CD4-positive, alpha-beta T cell treated with Interleukin-6 at 100 ng/mL for 8 hours (primary cell): ENCODE results near the gene NT5C3A.
"Not testable (repeated sequence)": the region's sequence is repeated elsewhere in the genome, so short reads cannot be mapped to it uniquely, and the experiment has no call there.

Experiments used
- DNase-seq: peaks from one replicate; pipeline ENCODE4 v3.0.0-alpha.2; 2020; ENCODE audit warnings: mixed read lengths, low spot score

The NT5C3A gene

DNA sequence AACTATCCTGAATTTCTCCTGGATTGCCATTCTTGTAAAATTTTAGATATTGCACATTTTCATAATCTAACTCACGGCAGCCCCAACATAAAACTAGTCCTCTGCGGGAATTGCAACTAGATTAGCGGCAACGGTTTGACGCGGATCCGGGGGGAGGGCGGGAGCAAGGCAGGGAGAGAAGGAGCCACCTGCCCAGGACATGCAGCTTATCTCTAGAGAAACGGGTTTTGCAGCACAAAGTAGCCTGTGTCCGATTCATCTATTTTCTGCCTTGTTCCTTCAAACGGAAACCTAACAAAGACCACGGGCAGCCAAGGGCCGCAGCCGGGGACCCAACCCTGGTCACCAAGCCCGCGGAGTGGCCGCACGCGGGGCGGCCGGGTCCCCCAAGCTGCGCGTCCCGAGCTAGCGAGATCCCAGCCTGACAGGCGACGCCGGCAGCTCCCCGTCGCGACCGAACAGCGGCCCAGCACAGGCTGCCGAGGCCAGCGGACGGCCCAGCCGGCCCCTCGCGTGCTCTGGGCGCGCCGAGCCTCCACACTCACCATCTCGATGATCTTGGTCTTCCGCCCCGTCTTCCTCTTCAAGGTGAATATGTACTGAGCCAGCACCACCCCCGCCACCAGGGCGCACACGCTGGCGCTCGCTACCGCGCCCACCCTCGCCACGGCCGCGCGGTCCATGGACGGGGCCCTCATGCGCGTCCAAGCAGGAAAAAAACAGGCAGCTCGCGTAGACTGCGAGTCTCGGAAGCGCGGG is at the start of gene NT5C3A:
NT5C3A (minus strand) TSS at position 754 of the 759 bp plus-strand sequence; CDS start at position 683, 71 bp downstream.
- DNase-seq: no peak

DNA sequence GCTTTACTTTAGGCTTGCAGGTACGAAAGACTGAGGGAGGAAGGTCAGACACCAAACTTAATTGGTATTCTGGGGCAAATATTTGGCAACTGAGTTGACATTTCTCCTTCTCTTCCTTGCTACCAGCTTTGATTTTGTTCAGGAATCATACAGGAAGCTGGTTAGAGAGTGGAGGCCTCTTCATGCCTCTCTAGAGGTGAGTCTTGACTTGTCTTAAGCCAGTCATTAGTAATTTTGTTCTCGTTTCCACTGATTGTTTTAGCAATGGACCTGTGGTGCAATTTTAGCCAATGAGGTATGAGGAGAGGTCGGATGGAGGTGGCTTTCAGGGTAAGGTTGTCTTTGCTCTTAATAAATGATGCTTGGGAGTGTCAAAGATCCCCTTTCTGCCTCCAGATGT is 49.0 kb upstream of the NT5C3A start:
- DNase-seq: no peak

DNA sequence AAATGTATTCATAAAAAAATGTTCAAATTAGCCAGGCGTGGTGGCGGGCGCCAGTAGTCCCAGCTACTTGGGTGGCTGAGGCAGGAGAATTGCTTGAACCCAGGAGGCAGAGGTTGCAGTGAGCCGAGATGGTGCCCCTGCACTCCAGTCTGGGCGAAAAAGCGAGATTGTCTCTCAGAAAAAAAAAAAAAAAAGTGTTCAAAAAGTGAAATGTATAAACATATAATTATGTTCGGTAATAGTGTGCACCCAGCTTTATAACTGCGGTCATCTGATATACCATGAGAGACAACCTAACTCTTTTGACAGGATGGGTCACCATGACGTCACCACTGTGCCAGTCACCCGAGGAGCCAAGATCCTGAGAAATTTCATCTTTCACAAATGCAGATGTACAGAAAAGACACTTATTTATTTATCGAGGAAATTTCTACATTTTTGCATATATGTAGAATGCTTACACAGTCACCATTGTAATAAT is 47.2 kb upstream of the NT5C3A start:
- no peak for DNase-seq

DNA sequence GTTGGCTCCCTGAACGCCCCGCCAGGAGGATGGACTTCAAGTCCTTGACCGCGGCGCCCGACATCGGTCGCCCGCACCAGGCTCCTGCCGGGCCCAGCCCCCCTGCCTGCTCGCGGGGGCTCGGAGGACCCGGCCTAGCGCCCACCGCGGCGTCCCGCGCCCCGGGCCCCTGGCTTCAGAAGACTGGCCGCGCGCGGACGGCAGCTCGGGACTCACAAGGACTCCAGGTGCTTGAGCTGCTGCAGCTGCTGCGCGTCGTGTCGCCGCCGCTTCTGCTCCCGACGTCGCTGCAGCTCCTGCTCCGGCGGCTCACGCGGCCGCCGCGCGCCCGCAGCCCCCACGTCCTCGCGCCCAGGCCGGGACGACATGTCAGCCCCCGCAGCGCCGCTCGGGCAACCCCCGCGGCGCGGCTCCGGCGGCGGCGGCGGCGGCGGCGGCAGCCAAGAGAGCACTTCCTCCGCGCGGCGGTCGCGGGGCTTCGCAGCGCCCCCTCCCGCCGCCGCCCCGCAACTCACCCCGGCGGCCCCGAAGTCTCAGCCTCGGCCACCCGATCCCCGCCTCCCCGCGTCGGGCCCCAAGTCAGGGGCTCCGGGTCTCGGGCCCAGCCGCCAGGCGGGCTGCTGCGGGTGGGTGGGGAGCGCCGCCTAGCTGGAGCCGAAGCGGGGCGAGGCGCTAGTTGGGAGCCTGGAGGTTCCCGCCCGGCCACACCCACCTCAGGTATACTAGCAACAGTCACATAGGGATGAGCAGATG is 46.6 kb upstream of the NT5C3A start, which contains the start of gene RP9:
RP9 (minus strand) TSS at position 400 of the 753 bp plus-strand sequence; CDS start at position 368, 32 bp downstream.
- peak; percentile 69 for DNase-seq

DNA sequence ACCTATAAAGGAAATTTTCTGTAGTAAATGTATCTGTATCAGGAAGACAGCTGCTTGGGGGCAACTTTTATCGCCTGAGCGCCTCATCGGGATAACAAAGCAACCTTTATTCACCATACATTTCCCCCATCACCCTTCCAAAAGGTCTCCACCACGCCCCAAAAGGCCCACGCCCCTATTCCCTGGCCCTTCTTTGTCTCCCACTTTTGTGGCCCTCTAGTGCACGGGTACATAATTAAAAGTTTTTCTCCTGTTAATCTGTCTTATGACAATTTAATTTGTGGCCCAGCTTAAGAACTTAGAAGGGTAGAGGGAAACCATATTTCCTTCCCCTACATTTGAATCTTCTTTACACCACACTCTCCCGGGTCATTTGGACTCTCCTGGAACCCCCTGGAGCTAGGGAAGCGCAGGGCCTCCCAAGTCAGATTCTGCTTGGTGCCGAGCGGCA is 46.0 kb upstream of the NT5C3A start:
- DNase-seq: no peak

DNA sequence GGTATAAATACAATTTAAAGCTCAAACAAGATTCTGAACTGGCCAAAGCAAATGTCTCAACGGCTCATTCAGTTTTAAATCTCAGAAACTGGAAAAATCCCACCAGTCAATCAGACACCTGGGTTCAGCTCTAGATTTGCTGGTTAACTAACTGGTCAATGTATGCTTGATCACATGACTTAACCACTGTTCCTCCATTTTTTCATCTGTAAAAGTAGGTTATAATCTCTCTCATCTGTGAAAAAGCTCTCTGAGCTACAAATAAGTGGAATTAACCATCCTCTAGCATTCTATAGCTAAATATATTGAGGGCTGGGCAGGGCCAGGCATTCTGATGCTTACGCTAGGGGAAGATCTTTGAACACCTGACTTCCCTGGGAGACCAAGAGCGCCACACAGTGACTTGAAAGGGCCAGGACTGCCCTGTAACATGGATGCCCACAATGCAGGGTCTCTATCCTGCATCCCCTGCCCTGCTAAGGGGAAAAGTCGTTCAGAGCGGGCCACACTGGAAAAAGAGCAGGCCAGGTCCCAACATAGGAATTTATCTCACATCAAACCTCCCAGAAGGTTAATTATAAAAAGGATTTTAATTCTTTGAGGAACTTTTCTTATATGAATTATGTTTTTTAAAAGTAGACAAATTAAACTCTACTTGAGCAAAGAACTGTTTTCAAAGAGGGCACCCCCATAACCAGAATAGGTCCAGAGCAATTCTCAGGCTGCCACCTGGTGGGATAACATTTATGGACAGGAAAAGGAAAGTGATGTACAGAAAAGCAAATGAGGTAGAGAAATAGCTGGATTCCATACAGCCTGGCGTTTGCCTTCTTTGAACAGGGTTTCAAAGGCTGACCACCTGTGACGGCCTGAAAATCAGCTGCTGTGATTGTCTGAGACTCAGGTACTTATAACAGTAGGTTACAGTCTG is 44.8 kb upstream of the NT5C3A start:
- DNase-seq: peak; percentile 41

DNA sequence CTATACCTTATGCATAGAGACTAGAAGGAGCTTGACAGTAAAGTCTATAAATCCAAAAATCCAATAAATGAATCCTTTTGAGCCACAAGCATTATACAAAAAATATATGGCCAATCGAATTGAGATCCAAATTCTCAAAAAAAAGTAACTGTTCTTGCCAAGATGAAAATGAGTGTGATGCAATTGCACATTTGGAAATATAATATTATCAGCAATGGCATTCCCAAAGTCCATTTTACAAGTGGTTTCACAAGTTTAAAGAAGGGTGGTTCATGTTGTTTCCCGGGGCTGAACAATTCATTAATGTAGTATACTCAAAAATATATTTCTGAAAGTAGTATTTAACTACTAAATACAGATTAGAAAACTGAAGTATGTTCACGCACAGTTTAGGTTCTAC is 39.3 kb upstream of the NT5C3A start:
- DNase-seq: no peak

DNA sequence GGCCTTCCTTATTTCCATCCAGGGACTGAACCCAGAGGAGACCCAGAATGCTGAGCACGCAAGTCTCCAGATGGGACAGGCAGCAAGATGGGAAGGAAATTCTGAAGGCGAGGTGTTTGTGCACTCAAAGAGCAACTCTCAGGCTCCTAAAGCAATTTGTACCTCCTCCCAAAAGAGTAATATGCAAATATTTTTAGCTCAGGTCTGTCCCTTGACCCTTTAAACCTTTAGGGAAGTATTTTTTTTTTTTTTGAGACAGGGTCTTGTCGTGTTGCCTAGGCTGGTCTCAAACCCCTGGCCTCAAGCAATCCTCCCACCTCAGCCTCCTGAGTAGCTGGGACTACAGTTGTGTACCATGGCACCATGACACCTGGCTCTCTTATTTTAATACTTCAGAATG is 38.2 kb upstream of the NT5C3A start:
- DNase-seq: no peak

DNA sequence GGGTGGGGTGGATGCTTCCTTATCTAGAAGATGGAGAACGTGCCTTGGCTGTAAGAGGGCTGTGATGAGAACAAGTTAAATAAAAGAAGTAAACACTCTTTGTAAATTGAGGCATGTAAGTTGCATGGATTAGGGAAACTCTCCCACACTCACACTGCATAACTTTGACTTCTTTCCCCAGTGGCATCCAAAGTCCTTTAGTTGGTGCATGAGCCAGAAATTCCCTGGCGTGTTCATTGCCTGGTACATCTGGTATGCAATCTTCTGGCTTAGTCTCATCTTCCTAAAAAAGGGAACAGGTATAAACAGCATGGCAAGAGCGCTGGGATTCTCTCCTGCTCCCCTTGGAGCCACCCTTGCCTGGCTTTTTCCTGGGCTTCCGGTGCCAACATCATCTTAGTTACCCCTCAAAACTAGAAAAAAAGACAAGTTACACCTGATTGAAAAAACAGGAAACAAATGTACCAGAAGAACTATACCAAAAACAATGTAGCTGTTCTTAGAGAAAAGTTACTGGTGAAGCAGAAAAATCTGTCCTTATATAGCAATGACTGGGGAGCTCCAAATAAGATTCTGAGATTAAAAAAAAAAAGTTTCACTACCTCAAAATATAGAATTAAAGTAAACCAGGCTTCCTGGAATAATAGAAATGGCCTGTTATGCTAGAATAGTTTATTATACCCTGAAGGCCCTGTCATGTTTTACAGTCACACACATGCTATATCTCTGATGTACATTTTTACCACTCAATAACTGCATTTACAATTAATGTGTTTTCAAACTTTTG is 36.8 kb upstream of the NT5C3A start:
- no peak for DNase-seq

DNA sequence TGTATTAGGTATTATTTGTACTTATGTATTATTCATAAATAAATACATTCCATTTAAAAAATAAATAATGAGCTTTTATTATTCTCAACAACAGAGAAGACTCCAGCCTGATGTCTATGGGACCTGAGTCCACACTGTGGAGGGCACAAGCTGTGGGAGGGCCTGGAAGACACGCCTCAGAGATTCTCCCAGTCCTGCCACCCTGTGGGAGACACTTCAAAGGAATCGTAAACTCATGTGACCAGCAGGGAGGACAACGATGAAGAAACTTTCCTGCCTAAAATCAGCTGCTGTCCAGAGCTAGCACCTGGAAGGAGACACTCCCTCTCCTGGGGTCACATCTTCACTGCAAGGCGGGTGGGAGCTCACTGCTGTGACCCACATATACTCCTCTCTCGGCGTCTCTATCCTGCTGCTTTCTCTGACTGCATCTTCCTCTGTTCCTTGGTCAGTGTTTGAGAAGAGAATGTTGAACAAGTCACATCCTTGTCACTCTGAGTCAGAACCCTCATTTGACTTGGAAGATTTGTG is 32.2 kb upstream of the NT5C3A start:
- DNase-seq: not testable (repeated sequence)

DNA sequence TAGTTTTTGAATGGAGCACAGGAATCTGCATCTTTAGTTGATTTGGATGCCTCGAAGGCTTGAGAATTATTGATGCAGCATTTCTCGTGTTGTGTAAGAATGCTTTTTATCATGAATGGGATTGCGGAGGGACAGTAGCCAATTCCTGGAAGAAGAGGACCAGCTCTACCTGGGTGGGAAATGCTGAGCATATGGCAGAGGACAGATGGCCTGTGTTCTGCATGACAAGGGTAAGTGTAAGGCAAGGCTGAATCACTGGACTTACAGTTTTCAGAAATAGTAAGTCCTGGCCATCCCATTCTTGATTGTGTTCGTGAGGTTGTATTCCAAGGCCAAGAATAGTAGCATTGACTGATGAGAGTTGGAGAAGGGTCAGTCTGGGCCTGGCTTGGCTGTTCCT is 30.7 kb upstream of the NT5C3A start:
- no peak for DNase-seq

DNA sequence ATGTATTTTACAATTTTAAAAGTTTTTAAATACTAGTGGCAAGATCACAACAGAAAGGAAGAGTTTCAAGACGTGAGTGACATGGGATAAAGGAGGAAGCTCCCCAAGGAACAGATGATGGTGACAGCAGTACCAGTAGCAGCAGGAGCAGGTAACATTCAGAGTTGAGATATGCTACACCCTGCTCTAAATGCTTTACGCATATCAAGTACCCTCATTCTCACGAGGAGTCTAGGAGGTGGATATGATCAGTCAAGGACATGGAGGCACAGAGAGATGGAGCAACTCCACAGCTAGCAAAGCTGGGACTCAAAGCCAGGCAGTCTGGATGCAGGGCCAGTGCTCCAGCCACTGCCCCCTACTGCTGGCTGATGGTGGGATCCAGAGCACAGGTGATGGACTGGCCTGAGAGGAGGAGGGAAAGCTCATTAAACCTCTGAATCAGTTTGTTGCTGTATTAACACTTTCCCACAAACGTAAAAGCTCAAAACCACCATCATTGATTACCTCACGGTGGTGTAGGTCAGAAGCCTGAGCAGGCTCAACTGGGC is 29.1 kb upstream of the NT5C3A start:
- no peak for DNase-seq

DNA sequence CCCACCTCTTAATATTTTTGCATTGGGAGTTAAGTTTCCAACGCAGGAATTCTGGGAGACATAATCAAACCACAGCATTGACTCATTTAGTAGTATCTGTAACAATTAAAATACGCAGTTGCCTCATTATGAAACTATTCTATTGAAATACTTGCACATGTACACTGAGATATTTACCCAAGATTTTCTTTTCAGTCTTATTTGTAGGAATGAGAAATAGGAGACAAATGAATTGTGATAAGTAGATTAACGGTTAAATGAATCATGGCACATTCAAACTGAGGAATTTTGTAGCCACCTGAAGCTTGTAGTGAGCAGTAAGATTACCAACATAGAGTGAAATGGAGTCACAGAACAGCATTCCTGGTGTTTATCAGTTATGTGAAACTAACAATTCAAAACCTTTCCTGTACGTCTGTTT is 28.5 kb upstream of the NT5C3A start:
- no peak for DNase-seq

DNA sequence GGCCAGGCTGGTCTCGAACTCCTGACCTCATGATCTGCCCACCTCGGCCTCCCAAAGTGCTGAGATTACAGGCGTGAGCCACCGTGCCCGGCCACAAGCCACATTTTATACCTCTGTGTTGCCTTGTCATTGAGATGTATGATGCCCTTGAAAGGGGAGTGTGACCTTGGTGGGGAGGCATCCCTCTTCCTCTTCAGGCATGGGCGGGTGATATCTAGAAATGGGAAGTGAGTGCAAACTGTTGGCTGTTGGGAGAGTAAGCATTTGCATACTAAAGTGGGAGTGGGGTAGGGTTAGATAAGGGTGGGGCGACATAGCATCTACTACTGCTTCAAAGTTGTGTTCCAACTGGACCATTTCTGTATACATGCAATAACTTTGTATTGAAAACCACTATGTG is 26.6 kb upstream of the NT5C3A start:
- no peak for DNase-seq

DNA sequence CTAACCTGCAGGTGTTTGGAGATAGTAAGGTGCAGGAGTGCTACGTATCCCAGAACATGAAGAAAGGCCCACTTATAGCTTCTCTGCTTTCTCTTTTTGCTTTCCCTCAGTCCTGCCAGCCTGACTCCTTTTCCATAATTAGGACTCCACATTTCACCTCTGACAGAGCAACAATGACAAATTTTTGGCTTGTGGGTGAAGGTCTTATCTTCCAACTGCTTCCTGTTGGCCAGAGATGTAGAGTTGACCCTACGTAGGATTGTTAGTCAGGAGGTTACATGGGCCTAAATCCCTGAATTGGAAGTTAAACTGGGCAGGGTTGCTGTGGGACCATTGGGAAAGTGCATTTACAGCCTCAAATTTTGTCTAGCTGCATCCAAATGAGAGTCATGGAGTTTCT is 25.3 kb upstream of the NT5C3A start:
- DNase-seq: no peak

DNA sequence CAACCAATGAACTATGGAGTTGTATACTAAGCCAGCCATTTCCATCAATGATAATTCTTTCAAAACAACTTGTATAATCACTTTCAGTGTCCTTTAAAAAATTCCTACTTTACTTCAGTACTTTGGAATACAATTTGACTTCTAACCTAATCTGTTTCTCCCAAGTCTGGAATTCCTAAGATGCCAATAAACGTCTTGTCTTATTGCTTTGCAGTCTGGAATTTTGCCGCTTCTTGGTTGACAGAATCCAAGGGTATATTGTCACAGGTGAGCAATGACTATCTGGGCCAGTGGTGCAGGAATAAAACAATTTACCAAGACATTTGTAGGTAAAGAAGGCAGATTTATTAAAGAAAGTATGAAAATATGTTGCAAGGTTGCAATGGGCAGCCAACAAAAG is 24.8 kb upstream of the NT5C3A start:
- DNase-seq: no peak

DNA sequence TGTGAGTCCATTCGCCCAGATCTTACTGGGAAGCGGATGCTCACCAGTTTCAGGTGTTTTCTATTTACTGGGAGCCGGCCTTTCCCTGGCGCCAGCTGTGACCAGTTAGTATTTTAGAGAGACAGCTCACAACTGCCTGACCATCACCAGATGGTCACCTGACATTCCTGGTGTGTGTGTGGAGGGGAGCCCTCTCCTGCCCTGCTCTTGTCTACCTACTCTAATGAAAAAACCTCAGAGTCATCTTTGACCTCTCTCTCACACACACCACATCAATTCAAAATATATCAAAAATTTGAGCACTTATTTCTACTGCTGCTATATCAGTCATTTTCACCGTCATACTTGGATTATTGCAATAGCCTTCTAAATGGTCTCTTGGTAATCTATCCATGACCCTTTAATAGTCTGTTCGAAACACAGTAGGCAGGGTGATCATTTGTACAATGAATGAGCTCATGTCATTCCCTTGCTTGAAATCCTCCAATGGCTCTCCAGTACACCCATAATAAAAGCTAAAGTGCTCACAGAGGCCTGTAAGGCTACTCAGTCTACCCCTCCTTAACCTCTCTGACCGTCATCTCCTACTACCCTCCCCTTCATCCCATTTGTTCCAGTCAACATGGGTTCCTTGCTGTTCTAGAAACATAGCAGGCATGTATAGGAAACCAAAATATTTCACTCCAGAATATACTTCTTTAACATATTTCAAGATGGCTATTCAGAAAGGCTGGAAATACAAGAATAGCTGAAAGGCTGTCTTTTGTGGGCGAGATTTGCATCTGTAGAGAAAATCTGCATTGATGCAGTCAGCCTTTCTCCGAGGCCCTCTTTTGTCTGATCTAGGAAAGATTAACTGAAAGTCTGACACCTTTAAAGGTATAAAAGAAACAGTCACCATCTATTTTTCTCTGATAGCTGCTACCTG is 17.5 kb upstream of the NT5C3A start:
- no peak for DNase-seq

DNA sequence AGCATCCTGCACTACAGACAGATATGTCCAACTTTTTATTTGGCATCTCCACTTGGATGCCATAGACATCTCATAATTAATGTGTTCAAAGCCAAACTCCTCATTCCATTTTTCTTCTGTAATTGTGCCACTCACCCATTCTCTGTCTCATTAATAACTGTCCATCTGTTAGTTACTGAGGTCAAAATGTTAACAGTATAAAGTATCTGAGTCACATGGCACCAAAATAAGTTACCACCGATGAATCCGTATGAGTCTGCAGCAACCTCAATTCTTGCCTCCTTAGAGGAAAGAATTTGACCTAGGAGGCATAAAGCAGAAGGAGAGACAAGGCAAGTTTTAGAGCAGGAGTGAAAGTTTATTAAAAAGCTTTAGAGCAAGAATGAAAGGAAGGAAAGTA is 16.5 kb upstream of the NT5C3A start:
- no peak for DNase-seq

DNA sequence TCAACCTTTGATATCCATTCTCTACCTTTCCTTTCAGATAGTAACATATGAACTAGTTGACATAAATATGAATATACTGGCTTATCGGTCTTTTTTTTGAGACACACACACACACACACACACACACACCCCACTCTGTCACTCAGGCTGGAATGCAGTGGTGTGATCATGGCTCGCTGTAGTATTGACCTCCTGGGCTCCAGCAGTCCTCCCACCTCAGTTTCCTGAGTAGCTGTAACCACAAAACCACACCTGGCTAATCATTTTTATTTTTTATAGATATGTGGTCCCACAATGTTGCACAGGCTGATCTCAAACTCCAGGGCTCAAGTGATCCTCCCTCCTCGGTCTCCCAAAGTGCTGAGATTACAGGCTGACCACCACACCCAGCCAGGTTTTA is 14.2 kb upstream of the NT5C3A start:
- no peak for DNase-seq
